Endodermal cell (in vitro differentiated cells): Measurements from ENCODE around the gene POMT1. TPM values are rescaled to one million over a fixed set of nuclear protein-coding genes. Genes with fewer than 3 reads are reported as not detected.
"Not testable (repeated sequence)": the region's sequence is repeated elsewhere in the genome, so short reads cannot be mapped to it uniquely, and the experiment has no call there.

Source experiments
- DNase-seq: peaks from one replicate; pipeline ENCODE4 v3.0.0-alpha.2; 2017
- H3K27ac ChIP-seq: 2 replicates; pipeline ENCODE4 v1.5.1; 2013; ENCODE audit warnings: mild to moderate bottlenecking, low read depth, low read length, moderate library complexity
- H3K27me3 ChIP-seq: 2 replicates; pipeline ENCODE4 v1.6.1; 2013; ENCODE audit warnings: mild to moderate bottlenecking, low read length, moderate library complexity; ENCODE audit not compliant: insufficient read depth, control insufficient read depth, poor library complexity, severe bottlenecking
- H3K36me3 ChIP-seq: 2 replicates; pipeline ENCODE4 v1.7.0; 2013; ENCODE audit warnings: mild to moderate bottlenecking, low read length, moderate library complexity; ENCODE audit not compliant: control insufficient read depth, insufficient read depth
- H3K4me1 ChIP-seq: one replicate; pipeline ENCODE4 v1.7.0; 2013; ENCODE audit warnings: low read length; ENCODE audit not compliant: control insufficient read depth, insufficient read depth
- H3K4me3 ChIP-seq: 2 replicates; pipeline ENCODE4 v1.5.1; 2013; ENCODE audit warnings: mild to moderate bottlenecking, low read length, moderate library complexity
- H3K9ac ChIP-seq: 2 replicates; pipeline ENCODE4 v1.6.1; 2013; ENCODE audit warnings: mild to moderate bottlenecking, low read length, moderate library complexity; ENCODE audit not compliant: poor library complexity, severe bottlenecking; ENCODE audit errors: extremely low read depth
- H3K9me3 ChIP-seq: 2 replicates; pipeline ENCODE4 v1.6.1; 2013; ENCODE audit warnings: mild to moderate bottlenecking, low read length, moderate library complexity; ENCODE audit not compliant: control insufficient read depth
- H3K27ac Mint-ChIP-seq: 2 replicates; pipeline ENCODE4 v1.8.0; 2020; ENCODE audit warnings: mixed read lengths
- H3K27me3 Mint-ChIP-seq: 2 replicates; pipeline ENCODE4 v1.8.0; 2021; ENCODE audit warnings: mild to moderate bottlenecking, mixed read lengths; ENCODE audit not compliant: insufficient read depth
- H3K36me3 Mint-ChIP-seq: 2 replicates; pipeline ENCODE4 v1.8.0; 2020; ENCODE audit warnings: low read depth, mixed read lengths
- H3K4me1 Mint-ChIP-seq: 2 replicates; pipeline ENCODE4 v1.8.0; 2020; ENCODE audit warnings: mixed read lengths
- H3K4me3 Mint-ChIP-seq: 2 replicates; pipeline ENCODE4 v1.8.0; 2020; ENCODE audit warnings: mild to moderate bottlenecking, moderate library complexity, mixed read lengths
- H3K9me3 Mint-ChIP-seq: 2 replicates; pipeline ENCODE4 v1.8.0; 2020; ENCODE audit warnings: mild to moderate bottlenecking, mixed read lengths
- WGBS, 2 experiments: methylation state at CpG; one replicate each; pipeline versions ENCODE4 v1.1.5 to v1.1.7; 2013; ENCODE audit warnings: missing lambda C conversion rate in 2 of 2, mixed read lengths in 1 of 2; ENCODE audit not compliant: insufficient coverage in 1 of 2, insufficient read length in 1 of 2; 5-methylcytosine and 5-hydroxymethylcytosine counted together
- total RNA-seq, 2 donors: library from RNA; stranded (reverse); fragmentation: NEBNext Ultra II Directional in 1 of 2; extraction: Animal tissue kit (Norgen Biotek cat#: 25700) in 1 of 2; gene quantifications; 2 replicates in 1 of 2; 3 replicates in 1 of 2; pipeline ENCODE4 v1.2.1, GENCODE V29; 2021
- TF ChIP-seq, protein P1 (sequence below): fragments of 200-600 bp; sonication (generic); conservative IDR thresholded peaks from 2 replicates; pipeline ENCODE4 v1.5.0; 2021; ENCODE audit warnings: antibody characterized with exemption, mild to moderate bottlenecking

POMT1 gene
- total RNA-seq, 2 donors from 2014 or later, result 42.3 to 53.8 TPM

DNA sequence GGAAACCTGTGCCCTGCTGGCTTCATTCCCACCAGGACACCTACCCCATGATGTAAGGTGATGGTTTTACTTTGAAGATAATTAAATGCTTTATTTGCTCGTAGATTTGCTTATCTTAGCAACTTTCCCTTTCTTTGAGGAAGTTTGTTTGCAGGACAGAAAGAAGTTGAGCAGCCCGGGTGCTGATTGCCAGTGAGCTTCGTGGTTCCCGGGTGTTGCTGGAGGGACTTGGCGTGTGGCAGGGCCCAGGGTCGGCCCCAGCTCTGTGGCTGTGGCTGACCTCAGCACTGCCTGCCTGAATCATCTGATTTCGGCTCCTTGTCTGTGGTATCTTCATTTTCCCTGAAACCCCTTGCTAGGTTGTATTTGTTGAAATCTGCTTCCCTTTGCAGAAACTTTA, 8.7 kb downstream of the POMT1 start:
- Histone ChIP-seq H3K27me3 (peaks cover 37% of the 10 kb centered on the region), H3K9ac (no peak overlapping the region), H3K36me3 (peaks cover 83% of the 10 kb centered on the region), H3K9me3 (peaks cover 13% of the 10 kb centered on the region), H3K4me1 (no peaks in the 10 kb centered on the region), H3K4me3 (no peak overlapping the region), H3K27ac (no peak overlapping the region)
- no peaks in the 10 kb centered on the region for H3K9me3 Mint-ChIP-seq
- WGBS, 2 experiments, result 79 to 86% methylated on average over 1 to 7 of the region's 7 CpGs
- H3K4me1 Mint-ChIP-seq, result peaks cover 4% of the 10 kb centered on the region
- no peak overlapping the region for H3K4me3 Mint-ChIP-seq
- H3K27me3 Mint-ChIP-seq, result peaks cover 12% of the 10 kb centered on the region
- no peak overlapping the region for H3K27ac Mint-ChIP-seq
- TF ChIP-seq, protein P1, sequence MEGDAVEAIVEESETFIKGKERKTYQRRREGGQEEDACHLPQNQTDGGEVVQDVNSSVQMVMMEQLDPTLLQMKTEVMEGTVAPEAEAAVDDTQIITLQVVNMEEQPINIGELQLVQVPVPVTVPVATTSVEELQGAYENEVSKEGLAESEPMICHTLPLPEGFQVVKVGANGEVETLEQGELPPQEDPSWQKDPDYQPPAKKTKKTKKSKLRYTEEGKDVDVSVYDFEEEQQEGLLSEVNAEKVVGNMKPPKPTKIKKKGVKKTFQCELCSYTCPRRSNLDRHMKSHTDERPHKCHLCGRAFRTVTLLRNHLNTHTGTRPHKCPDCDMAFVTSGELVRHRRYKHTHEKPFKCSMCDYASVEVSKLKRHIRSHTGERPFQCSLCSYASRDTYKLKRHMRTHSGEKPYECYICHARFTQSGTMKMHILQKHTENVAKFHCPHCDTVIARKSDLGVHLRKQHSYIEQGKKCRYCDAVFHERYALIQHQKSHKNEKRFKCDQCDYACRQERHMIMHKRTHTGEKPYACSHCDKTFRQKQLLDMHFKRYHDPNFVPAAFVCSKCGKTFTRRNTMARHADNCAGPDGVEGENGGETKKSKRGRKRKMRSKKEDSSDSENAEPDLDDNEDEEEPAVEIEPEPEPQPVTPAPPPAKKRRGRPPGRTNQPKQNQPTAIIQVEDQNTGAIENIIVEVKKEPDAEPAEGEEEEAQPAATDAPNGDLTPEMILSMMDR, result no peak
- peaks cover 51% of the 10 kb centered on the region for H3K36me3 Mint-ChIP-seq
- DNase-seq, result no peak

DNA sequence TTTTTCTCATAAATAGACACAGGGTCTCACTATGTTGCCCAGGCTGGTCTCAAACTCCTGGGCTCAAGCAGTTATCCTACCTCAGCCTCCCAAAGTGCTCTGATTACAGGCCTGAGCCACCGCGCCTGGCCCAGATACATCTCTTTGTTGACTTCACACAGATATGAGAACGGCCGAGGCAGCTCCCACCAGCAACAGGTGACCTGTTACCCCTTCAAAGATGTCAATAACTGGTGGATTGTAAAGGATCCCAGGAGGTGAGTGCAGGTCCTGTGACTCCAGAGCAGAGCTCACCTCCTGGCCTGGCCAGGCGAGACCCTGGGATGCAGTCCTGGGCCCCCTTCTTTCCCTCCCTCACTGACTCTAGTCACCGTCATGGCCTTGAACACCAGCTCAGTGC, 9.2 kb downstream of the POMT1 start:
- no peak for DNase-seq
- Histone ChIP-seq H3K9ac (no peak overlapping the region), H3K27me3 (peaks cover 37% of the 10 kb centered on the region), H3K27ac (no peak overlapping the region), H3K4me3 (no peak overlapping the region), H3K9me3 (peaks cover 15% of the 10 kb centered on the region), H3K36me3 (peaks cover 85% of the 10 kb centered on the region), H3K4me1 (no peaks in the 10 kb centered on the region)
- Mint-ChIP-seq H3K27ac (no peak overlapping the region), H3K27me3 (peaks cover 12% of the 10 kb centered on the region), H3K9me3 (no peaks in the 10 kb centered on the region), H3K4me1 (peaks cover 4% of the 10 kb centered on the region), H3K4me3 (no peak overlapping the region), H3K36me3 (peaks cover 48% of the 10 kb centered on the region)
- TF ChIP-seq, protein P1, result no peak
- WGBS, 2 experiments, result 93 to 94% methylated on average over 4 to 6 of the region's 6 CpGs

DNA sequence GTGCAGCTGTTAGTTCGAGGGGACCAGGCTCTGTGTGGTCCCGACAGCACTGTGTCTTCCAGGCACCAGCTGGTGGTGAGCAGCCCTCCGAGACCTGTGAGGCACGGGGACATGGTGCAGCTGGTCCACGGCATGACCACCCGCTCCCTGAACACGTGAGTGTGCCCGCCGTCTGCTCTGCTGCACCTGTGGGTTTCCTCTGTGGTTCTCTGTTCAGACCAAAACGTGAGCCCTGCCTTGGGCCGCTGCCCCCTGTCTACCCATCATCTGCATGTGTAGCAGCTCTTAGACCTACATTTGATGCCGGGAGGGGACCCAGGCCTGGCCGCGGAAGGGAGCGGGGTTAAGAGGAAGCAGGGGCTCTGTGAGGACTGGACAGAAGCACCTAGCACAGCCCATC, 10.5 kb downstream of the POMT1 start:
- peaks cover 88% of the 10 kb centered on the region for H3K36me3 ChIP-seq
- no peaks in the 10 kb centered on the region for H3K4me1 ChIP-seq
- Mint-ChIP-seq H3K27me3 (peaks cover 12% of the 10 kb centered on the region), H3K36me3 (peaks cover 47% of the 10 kb centered on the region), H3K27ac (no peak overlapping the region), H3K9me3 (no peaks in the 10 kb centered on the region), H3K4me1 (peaks cover 4% of the 10 kb centered on the region), H3K4me3 (no peak overlapping the region)
- TF ChIP-seq, protein P1, result no peak
- H3K4me3 ChIP-seq, result no peak overlapping the region
- peaks cover 37% of the 10 kb centered on the region for H3K27me3 ChIP-seq
- whole genome bisulfite sequencing, 2 experiments, result 95 to 100% methylated on average over 13 to 15 of the region's 15 CpGs
- H3K27ac ChIP-seq, result no peak overlapping the region
- DNase-seq, result no peak
- H3K9me3 ChIP-seq, result peaks cover 15% of the 10 kb centered on the region
- H3K9ac ChIP-seq, result no peak overlapping the region

DNA sequence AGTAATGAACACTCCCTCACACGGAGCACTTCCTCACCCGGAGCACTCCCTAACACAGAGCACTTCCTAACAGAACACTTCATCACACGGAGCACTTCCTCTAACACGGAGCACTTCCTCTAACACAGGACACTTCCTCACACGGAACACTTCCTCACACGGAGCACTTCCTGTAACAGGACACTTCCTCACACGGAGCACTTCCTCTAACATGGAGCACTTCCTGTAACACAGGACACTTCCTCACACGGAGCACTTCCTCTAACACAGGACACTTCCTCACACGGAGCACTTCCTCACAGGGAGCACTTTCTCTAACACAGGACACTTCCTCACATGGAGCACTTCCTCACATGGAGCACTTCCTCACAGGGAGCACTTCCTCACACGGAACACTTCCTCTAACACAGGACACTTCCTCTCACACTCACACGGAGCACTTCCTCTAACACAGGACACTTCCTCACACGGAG, 12.9 kb downstream of the POMT1 start:
- H3K27me3 ChIP-seq, result peaks cover 16% of the 10 kb centered on the region
- H3K27ac Mint-ChIP-seq, H3K27me3 Mint-ChIP-seq, H3K9ac ChIP-seq, H3K4me3 ChIP-seq, DNase-seq, H3K4me3 Mint-ChIP-seq, H3K9me3 Mint-ChIP-seq, H3K27ac ChIP-seq, H3K4me1 Mint-ChIP-seq, H3K4me1 ChIP-seq: not testable (repeated sequence)
- peaks cover 15% of the 10 kb centered on the region for H3K9me3 ChIP-seq
- 83 to 100% methylated on average over 3 to 10 of the region's 12 CpGs for WGBS, 2 experiments
- H3K36me3 Mint-ChIP-seq, result peaks cover 52% of the 10 kb centered on the region
- H3K36me3 ChIP-seq, result peaks cover 95% of the 10 kb centered on the region
